Peyer's patch (tissue), 4 donors: Measurements from ENCODE around the gene GNG7. TPM values are rescaled to one million over a fixed set of nuclear protein-coding genes. Genes with fewer than 3 reads are reported as not detected.

Experiments
- DNase-seq, 3 donors: peaks; one replicate each; pipeline ENCODE4 v3.0.0-alpha.2; 2017 to 2019
- H3K27ac ChIP-seq, 4 donors: fragments of 200-600 bp; sonication (generic); one replicate each; pipeline ENCODE4 v1.5.1; 2016 to 2019
- H3K27me3 ChIP-seq, 2 donors: fragments of 200-600 bp; sonication (generic); one replicate each; pipeline ENCODE4 v1.5.1; 2019
- H3K36me3 ChIP-seq, 3 donors: fragments of 200-600 bp; sonication (generic); one replicate each; pipeline ENCODE4 v1.5.1; 2016 to 2019
- H3K4me1 ChIP-seq, 4 donors: fragments of 200-600 bp; sonication (generic); one replicate each; pipeline ENCODE4 v1.5.1; 2016 to 2019
- H3K4me3 ChIP-seq, 4 donors: fragments of 200-600 bp; sonication (generic); 1 replicate in 3 of 4; 2 replicates in 1 of 4; pipeline ENCODE4 v1.5.1; 2016 to 2019; ENCODE audit warnings: mild to moderate bottlenecking in 1 of 4
- H3K9me3 ChIP-seq, 4 donors: fragments of 200-600 bp; sonication (generic); one replicate each; pipeline ENCODE4 v1.5.1; 2016 to 2019; ENCODE audit warnings: mild to moderate bottlenecking in 1 of 4
- POLR2A ChIP-seq, 2 donors: fragments of 450-650 bp; IDR thresholded peaks; one replicate each; pipeline ENCODE4 v1.5.1; 2017; ENCODE audit warnings: antibody characterized with exemption in 2 of 2, mild to moderate bottlenecking in 2 of 2, moderate library complexity in 2 of 2
- total RNA-seq, 4 donors: library from RNA; depleted of rRNA; stranded (reverse); fragments of >200 nt; gene quantifications; one replicate each; pipeline ENCODE4 v1.1.0, GENCODE V29; 2016
- TF ChIP-seq, protein P1 (sequence below), 6 experiments: fragments of 450-650 bp in 4 of 6; fragments of 200-600 bp in 2 of 6; sonication (generic) in 1 of 6; IDR thresholded peaks; one replicate each; pipeline ENCODE4 v1.5.1; 2017 to 2019; ENCODE audit warnings: antibody characterized with exemption in 6 of 6, mild to moderate bottlenecking in 3 of 6, moderate library complexity in 1 of 6

Gene GNG7
- total RNA-seq, 4 donors from 2014 or later: 1.2 to 14.9 (median 2.0) TPM

DNA sequence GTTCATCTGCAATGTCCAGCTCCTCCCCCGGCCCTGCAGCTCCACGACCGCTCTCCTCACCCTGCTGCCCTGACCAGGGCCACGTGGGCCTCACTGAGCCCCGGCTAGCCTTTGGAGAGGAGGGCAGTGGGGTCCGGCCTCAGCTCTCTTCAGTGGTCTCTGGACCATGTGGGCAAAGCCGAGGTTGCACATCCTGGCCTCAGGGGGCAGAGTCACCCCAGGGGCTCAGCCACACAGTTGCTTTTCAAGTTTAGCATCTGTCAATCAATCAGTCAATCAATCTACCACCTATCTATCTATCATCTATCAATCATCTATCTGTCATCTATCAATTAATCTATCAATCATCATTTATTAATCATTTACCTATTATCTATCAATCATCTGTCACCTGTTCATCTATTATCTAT, 21.7 kb upstream of the GNG7 start:
- TF ChIP-seq, protein P1, sequence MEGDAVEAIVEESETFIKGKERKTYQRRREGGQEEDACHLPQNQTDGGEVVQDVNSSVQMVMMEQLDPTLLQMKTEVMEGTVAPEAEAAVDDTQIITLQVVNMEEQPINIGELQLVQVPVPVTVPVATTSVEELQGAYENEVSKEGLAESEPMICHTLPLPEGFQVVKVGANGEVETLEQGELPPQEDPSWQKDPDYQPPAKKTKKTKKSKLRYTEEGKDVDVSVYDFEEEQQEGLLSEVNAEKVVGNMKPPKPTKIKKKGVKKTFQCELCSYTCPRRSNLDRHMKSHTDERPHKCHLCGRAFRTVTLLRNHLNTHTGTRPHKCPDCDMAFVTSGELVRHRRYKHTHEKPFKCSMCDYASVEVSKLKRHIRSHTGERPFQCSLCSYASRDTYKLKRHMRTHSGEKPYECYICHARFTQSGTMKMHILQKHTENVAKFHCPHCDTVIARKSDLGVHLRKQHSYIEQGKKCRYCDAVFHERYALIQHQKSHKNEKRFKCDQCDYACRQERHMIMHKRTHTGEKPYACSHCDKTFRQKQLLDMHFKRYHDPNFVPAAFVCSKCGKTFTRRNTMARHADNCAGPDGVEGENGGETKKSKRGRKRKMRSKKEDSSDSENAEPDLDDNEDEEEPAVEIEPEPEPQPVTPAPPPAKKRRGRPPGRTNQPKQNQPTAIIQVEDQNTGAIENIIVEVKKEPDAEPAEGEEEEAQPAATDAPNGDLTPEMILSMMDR (IDR thresholded peaks at IDR 0.05): no peak
- no peak for TF ChIP-seq POLR2A (IDR thresholded peaks at IDR 0.05)
- H3K9me3 ChIP-seq: no peaks in the 10 kb centered on the region
- H3K27me3 ChIP-seq: peaks cover 0 to 13% of the 10 kb centered on the region in 2 donors
- H3K4me1 ChIP-seq: peaks cover 0 to 28% (median 14%) of the 10 kb centered on the region in 4 donors
- no peak overlapping the region for H3K27ac ChIP-seq
- DNase-seq: no peak
- no peak overlapping the region for H3K4me3 ChIP-seq
- H3K36me3 ChIP-seq: no peaks in the 10 kb centered on the region

DNA sequence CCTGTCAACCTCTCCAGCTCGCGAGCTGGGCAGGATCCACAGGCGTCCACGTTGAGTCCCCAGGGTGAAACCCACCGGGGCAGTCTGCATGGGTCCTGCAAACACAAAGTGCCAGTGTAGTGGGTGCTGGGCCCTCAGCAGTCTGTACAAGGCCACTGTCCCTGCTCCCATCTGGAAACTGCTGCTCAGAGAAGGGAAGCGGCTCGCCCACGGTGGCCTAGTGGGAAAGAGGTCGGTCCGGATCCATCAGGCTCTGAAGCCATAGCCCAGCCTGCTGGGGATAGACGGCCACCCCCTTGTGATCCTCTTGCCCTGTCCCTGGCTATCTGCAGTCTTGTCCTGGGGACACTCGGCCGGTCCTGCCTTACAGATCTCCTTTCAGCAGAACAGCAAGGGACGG, 21.3 kb upstream of the GNG7 start:
- no peak for DNase-seq
- Histone ChIP-seq H3K27ac (no peak overlapping the region), H3K4me3 (no peak overlapping the region), H3K27me3 (peaks cover 0 to 13% of the 10 kb centered on the region in 2 donors), H3K9me3 (no peaks in the 10 kb centered on the region), H3K36me3 (no peaks in the 10 kb centered on the region), H3K4me1 (peaks cover 0 to 28% (median 14%) of the 10 kb centered on the region in 4 donors)
- TF ChIP-seq POLR2A (IDR thresholded peaks at IDR 0.05): no peak
- TF ChIP-seq, protein P1 (IDR thresholded peaks at IDR 0.05): no peak

DNA sequence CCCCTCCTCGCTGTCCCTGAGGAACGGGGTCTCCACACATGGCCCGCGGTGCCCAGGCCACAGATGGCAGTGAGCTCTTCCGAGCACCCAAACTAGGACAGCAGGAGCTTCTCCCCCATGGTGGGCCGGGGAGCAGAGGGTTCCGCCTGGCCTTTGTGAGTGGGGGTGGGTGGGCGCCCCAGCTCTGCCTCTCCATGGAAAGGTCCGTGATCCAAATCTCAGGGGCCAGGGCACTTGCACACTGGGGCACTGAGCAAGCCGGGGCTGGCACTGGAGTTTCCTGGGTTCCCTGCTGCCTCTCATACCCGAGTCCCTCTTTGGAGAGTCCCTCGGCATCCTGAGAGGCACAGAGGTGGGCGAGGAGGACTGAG, 20.8 kb upstream of the GNG7 start:
- Histone ChIP-seq H3K4me1 (peaks cover 0 to 28% (median 14%) of the 10 kb centered on the region in 4 donors), H3K27me3 (peaks cover 0 to 13% of the 10 kb centered on the region in 2 donors), H3K27ac (no peak overlapping the region), H3K36me3 (no peaks in the 10 kb centered on the region), H3K4me3 (no peak overlapping the region), H3K9me3 (no peaks in the 10 kb centered on the region)
- TF ChIP-seq POLR2A (IDR thresholded peaks at IDR 0.05): no peak
- TF ChIP-seq, protein P1 (IDR thresholded peaks at IDR 0.05): no peak
- no peak for DNase-seq

DNA sequence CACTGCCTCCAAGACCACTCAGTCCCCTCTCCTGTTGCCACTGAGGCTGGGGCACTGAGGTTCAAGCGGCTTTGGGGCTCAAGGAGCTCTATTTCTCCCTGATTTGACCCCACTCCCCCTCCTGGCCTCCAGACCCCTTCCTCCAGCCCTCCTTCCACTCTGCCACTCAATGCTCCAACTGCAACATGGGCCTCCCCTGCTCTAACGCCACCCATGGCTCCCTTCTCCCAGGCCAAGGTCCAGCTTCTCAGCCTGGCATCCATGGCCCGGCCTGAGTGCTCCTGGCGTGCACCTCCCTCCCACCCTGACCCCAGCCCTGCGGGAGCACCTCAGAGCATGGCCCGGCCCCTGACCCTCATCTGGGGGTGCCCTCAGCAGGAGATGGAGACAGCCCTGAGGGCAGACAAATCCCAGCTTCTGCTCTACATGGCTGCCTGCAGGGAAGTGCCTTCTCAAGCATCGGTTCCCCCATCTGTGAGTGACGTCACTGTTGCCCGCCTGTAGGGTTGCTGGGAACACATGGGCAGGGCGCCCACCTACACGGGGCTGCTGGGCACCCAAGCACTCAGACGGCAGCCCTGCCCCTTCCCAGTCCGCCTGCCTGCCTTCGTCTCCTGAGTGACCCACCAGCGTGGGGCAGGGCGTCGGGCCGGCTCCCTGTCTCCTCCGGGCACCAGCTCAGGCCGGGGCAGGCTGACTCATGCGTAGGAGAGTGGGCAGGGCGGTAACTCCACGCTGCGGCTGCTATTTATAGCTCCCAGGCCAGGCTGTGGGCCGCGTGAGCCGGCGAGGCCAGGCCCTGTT, 20.2 kb upstream of the GNG7 start:
- no peaks in the 10 kb centered on the region for H3K9me3 ChIP-seq
- TF ChIP-seq, protein P1 (IDR thresholded peaks at IDR 0.05): no peak
- no peak for TF ChIP-seq POLR2A (IDR thresholded peaks at IDR 0.05)
- no peak overlapping the region for H3K27ac ChIP-seq
- DNase-seq: no peak
- H3K36me3 ChIP-seq: no peaks in the 10 kb centered on the region
- no peak overlapping the region for H3K4me3 ChIP-seq
- H3K27me3 ChIP-seq: peaks cover 0 to 13% of the 10 kb centered on the region in 2 donors
- H3K4me1 ChIP-seq: peaks cover 0 to 28% (median 14%) of the 10 kb centered on the region in 4 donors

DNA sequence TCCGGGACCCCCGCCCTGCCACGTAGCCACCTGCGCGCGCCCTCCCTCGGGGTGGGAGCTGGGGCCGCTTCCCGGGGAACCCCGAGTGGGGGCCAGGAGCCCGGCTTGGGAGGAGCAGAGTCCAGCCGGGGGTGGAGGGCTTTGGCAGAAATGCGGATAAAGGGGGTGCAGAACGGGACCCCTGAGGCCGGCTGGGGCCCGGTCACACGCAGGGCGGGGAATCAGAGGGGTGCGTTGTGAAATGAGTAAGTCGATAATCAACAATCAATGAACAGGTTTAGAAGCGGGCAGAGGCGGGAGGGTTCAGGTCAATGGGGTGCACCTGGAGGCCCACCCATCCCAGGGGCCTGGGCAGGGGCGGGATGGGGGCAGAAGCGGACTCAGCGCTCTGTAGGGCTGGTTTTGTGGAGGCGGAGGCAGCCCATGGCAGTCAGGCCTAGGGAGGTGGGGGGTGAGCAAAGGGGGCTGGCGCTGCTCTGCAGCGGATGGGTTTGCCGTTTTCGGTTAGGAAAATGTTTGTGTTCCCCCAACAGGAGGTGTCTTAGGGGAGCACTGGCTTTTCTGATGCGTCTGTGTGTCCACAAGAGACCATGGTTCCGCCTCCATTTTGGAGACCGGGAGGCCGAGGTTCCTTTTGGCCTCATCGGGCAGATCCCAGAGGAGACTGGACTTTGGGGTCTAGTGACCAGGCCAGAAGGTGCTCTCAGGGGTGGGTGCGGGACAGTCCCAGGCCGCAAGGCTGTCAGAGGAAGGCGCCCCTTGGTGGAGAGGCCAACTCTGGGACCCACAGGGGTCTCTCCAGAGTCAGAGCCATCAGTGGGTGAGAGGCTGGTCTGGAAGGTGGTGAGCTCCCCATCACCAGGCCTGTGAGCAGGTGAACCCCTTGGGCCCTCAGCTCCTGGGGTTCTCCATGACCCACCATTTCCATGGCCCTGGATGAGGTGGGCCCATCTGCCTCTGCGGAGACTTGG, 19.4 kb upstream of the GNG7 start:
- peaks cover 0 to 28% (median 14%) of the 10 kb centered on the region in 4 donors for H3K4me1 ChIP-seq
- no peaks in the 10 kb centered on the region for H3K9me3 ChIP-seq
- no peak for DNase-seq
- no peaks in the 10 kb centered on the region for H3K36me3 ChIP-seq
- peak overlapping the region in 1 of 4 donors; percentile 25 for H3K27ac ChIP-seq
- H3K4me3 ChIP-seq: peak overlapping the region in 3 of 4 donors; percentile 32 to 56 (median 36)
- H3K27me3 ChIP-seq: peaks cover 0 to 13% of the 10 kb centered on the region in 2 donors
- no peak for TF ChIP-seq POLR2A (IDR thresholded peaks at IDR 0.05)
- TF ChIP-seq, protein P1 (IDR thresholded peaks at IDR 0.05): no peak
